Heart left ventricle (tissue), 16 donors: ENCODE results near the gene NAIF1. TPM values are rescaled to one million over a fixed set of nuclear protein-coding genes. Genes with fewer than 3 reads are reported as not detected.
A peak's percentile ranks its signal among the peaks of the same experiment; 100 is the strongest.
"Not testable (repeated sequence)": the region's sequence is repeated elsewhere in the genome, so short reads cannot be mapped to it uniquely, and the experiment has no call there.

Source experiments
- ATAC-seq, 4 donors: fragments of 200-7000 bp; cut with Tn5 transposase; one replicate each; pipeline ENCODE4 v1.9.1; 2020 to 2022; ENCODE audit warnings: moderate library complexity in 4 of 4, mild to moderate bottlenecking in 3 of 4, moderate number of reproducible peaks in 1 of 4
- DNase-seq, 5 donors: peaks; one replicate each; pipeline ENCODE4 v3.0.0-alpha.2; 2020
- H3K27ac ChIP-seq, 12 donors: fragments of 200-600 bp; sonication (generic) in 4 of 12; one replicate each; pipeline versions ENCODE4 v1.5.0 to v1.8.0; 2016 to 2022; ENCODE audit warnings: mild to moderate bottlenecking in 2 of 12
- H3K27me3 ChIP-seq, 9 donors: fragments of 200-600 bp; sonication (generic) in 2 of 9; one replicate each; pipeline versions ENCODE4 v1.5.1 to v1.8.0; 2016 to 2022; ENCODE audit warnings: mild to moderate bottlenecking in 3 of 9
- H3K36me3 ChIP-seq, 9 donors: fragments of 200-600 bp; sonication (generic) in 2 of 9; one replicate each; pipeline versions ENCODE4 v1.5.0 to v1.8.0; 2018 to 2022; ENCODE audit warnings: mild to moderate bottlenecking in 2 of 9
- H3K4me1 ChIP-seq, 12 donors: fragments of 200-600 bp; sonication (generic) in 4 of 12; one replicate each; pipeline versions ENCODE4 v1.5.0 to v1.8.0; 2016 to 2022; ENCODE audit warnings: mild to moderate bottlenecking in 3 of 12
- H3K4me3 ChIP-seq, 12 donors: fragments of 200-600 bp; sonication (generic) in 4 of 12; one replicate each; pipeline versions ENCODE4 v1.5.0 to v1.8.0; 2017 to 2022; ENCODE audit warnings: mild to moderate bottlenecking in 9 of 12, moderate library complexity in 4 of 12
- H3K9me3 ChIP-seq, 12 donors: fragments of 200-600 bp; sonication (generic) in 4 of 12; one replicate each; pipeline versions ENCODE4 v1.5.0 to v1.8.0; 2016 to 2022; ENCODE audit warnings: mild to moderate bottlenecking in 1 of 12
- CTCF ChIP-seq, 12 donors: fragments of 200-600 bp; sonication (generic) in 4 of 12; IDR thresholded peaks; one replicate each; pipeline versions ENCODE4 v1.5.0 to v1.8.0; 2018 to 2022; ENCODE audit warnings: antibody characterized with exemption in 12 of 12, mild to moderate bottlenecking in 5 of 12
- POLR2A ChIP-seq, 2 donors: fragments of 450-650 bp; IDR thresholded peaks; one replicate each; pipeline ENCODE4 v1.6.1; 2017; ENCODE audit warnings: antibody characterized with exemption in 2 of 2, mild to moderate bottlenecking in 2 of 2, moderate library complexity in 2 of 2
- WGBS, 4 donors: extraction: QIAGEN DNeasy Blood & Tissue Kit in 2 of 4; methylation state at CpG; one replicate each; pipeline versions ENCODE4 v1.1.5 to v1.1.7; 2013 to 2018; 5-methylcytosine and 5-hydroxymethylcytosine counted together
- intact Hi-C, 10 donors: fragments of 100-400 bp; cut with DNase I; formaldehyde crosslinking; loops; one replicate each; pipeline versions ENCODE4 v1.11.1 to v1.14.2; 2022
- polyA plus RNA-seq, 2 donors: library from polyadenylated mRNA; stranded (reverse); fragments of 200-250 nt; gene quantifications; one replicate each; pipeline ENCODE4 v1.2.3, GENCODE V29; 2013
- total RNA-seq, 9 donors: library from RNA; depleted of rRNA in 2 of 9; stranded (reverse); fragments of >200 nt in 2 of 9; fragmentation: NEBNext Ultra II Directional in 3 of 9; extraction: Animal tissue kit (Norgen Biotek cat#: 25700) in 3 of 9; gene quantifications; one replicate each; pipeline versions ENCODE4 v1.1.0 to v1.2.4, GENCODE V29; 2016 to 2023
- donor health status: ischemic (EF 13 %, LVEDD 7.1; RV severe dilation, severe dysfunction).
- donor health status: healthy with polysubstance abuse.
- donor health status: DM: no; HTN: yes; CAD: no.
- donor health status: DM: no; HTN: no; CAD: no.
- donor health status: ischemic (EF 25% LVEDD 6.9; RV normal size, moderate dysfunction).
- donor health status: ischemic (EF 25% LVEDD 5.7; RV mildly dilated, moderate dysfunction).
- donor health status: healthy.
- donor health status: DM: yes; HTN: yes; CAD: no.
- donor health status: ischemic (EF 35%, LVEDD 5.7; RV mildly dilated, moderate dysfunction).
- donor health status: nonischemic (EF 11% LVEDD 7.7; RV severe dilation, severe dysfunction).
- donor health status: DM: yes; HTN: yes; CAD: no.
- donor health status: PGD.
- donor health status: ischemic (EF 29% LVEDD 5.4; RV normal size, mild dysfunction).
- donor health status: nonischemic (EF 23%, LVEDD 6.1; RV moderate dilation, normal function).

The NAIF1 gene
- total and polyA plus RNA-seq, 11 donors, result 3.5 to 8.9 (median 6.5) TPM

GRCh38 chr9:128026255-128026772 lies 40.8 kb downstream of the NAIF1 start:
- intact Hi-C loops, result no loop called here
- peak overlapping the region in 1 of 12 donors; percentile 91 for H3K27ac ChIP-seq
- no peaks in the 10 kb centered on the region for H3K9me3 ChIP-seq
- TF ChIP-seq POLR2A (IDR thresholded peaks at IDR 0.05), result no peak
- ATAC-seq, result peak in 1 of 4 donors; percentile 52
- no peaks in the 10 kb centered on the region for H3K27me3 ChIP-seq
- WGBS, 4 donors, result 80 to 93% (median 89%) methylated on average over 11 to 12 of the region's 12 CpGs
- DNase-seq, result no peak
- no peaks in the 10 kb centered on the region for H3K36me3 ChIP-seq
- peak overlapping the region in 1 of 12 donors; percentile 25 for H3K4me3 ChIP-seq
- H3K4me1 ChIP-seq, result peaks cover 0 to 65% (median 0%) of the 10 kb centered on the region in 12 donors

- WGBS, 4 donors, result 69 to 83% (median 75%) methylated on average over 4 of the region's 4 CpGs
- H3K27ac ChIP-seq, result peak overlapping the region in 1 of 12 donors; percentile 91
- no peak for DNase-seq
- no peaks in the 10 kb centered on the region for H3K36me3 ChIP-seq
- intact Hi-C loops, result no loop called here
- H3K4me1 ChIP-seq, result peaks cover 0 to 63% (median 0%) of the 10 kb centered on the region in 12 donors
- H3K9me3 ChIP-seq, result no peaks in the 10 kb centered on the region
- no peak for TF ChIP-seq CTCF (IDR thresholded peaks at IDR 0.05)
- no peak for TF ChIP-seq POLR2A (IDR thresholded peaks at IDR 0.05)
- no peak for ATAC-seq
- peak overlapping the region in 1 of 12 donors; percentile 25 for H3K4me3 ChIP-seq
- no peaks in the 10 kb centered on the region for H3K27me3 ChIP-seq
Measured at GRCh38 chr9:128025736-128026135, 41.4 kb downstream of the NAIF1 start.

- Histone ChIP-seq H3K4me1 (peaks cover 0 to 54% (median 0%) of the 10 kb centered on the region in 12 donors), H3K27ac (peak overlapping the region in 1 of 12 donors; percentile 91), H3K9me3 (no peaks in the 10 kb centered on the region), H3K4me3 (no peak overlapping the region), H3K27me3 (no peaks in the 10 kb centered on the region), H3K36me3 (no peaks in the 10 kb centered on the region)
- ATAC-seq (no peak), DNase-seq (no peak)
- no peak for TF ChIP-seq CTCF (IDR thresholded peaks at IDR 0.05)
- no peak for TF ChIP-seq POLR2A (IDR thresholded peaks at IDR 0.05)
- intact Hi-C loops, result no loop called here
- WGBS, 4 donors, result 63 to 70% (median 66%) methylated on average over 5 of the region's 5 CpGs
Measured at GRCh38 chr9:128024761-128025308, 42.3 kb downstream of the NAIF1 start.

GRCh38 chr9:128023671-128024070 lies 43.4 kb downstream of the NAIF1 start:
- DNase-seq, H3K27ac ChIP-seq, intact Hi-C loops, ATAC-seq, H3K27me3 ChIP-seq, H3K4me3 ChIP-seq, H3K9me3 ChIP-seq, H3K36me3 ChIP-seq: not testable (repeated sequence)
- 81 to 87% (median 84%) methylated on average over 12 of the region's 12 CpGs for WGBS, 4 donors
- peaks cover 0 to 48% (median 0%) of the 10 kb centered on the region in 12 donors for H3K4me1 ChIP-seq

GRCh38 chr9:128022886-128023285 lies 44.2 kb downstream of the NAIF1 start:
- H3K27ac ChIP-seq, result no peak overlapping the region
- 54 to 77% (median 69%) methylated on average over 2 of the region's 2 CpGs for WGBS, 4 donors
- DNase-seq (no peak), ATAC-seq (no peak)
- H3K4me1 ChIP-seq, result peaks cover 0 to 40% (median 0%) of the 10 kb centered on the region in 12 donors
- H3K9me3 ChIP-seq, result no peaks in the 10 kb centered on the region
- H3K36me3 ChIP-seq, result no peaks in the 10 kb centered on the region
- no peaks in the 10 kb centered on the region for H3K27me3 ChIP-seq
- no peak overlapping the region for H3K4me3 ChIP-seq
- intact Hi-C loops, result no loop called here
- TF ChIP-seq POLR2A (IDR thresholded peaks at IDR 0.05), result no peak
- TF ChIP-seq CTCF (IDR thresholded peaks at IDR 0.05), result no peak
